Glomerular visceral epithelial cell (primary cell): ENCODE data around the gene CLDND1.
"Not testable (repeated sequence)": the region's sequence is repeated elsewhere in the genome, so short reads cannot be mapped to it uniquely, and the experiment has no call there.

ENCODE experiments used
- DNase-seq: peaks from one replicate; pipeline ENCODE4 v3.0.0-alpha.2; 2016; ENCODE audit errors: extremely low spot score

The CLDND1 gene

GRCh38 chr3:98522544-98523281 lies at the start of gene CLDND1:
TSS of gene CLDND1 (minus strand) at chr3:98522902. CDS start at chr3:98521424, 1,478 bp downstream.
- peak; percentile 96 for DNase-seq

GRCh38 chr3:98568402-98568801 lies 45.7 kb upstream of the CLDND1 start:
- no peak for DNase-seq

DNA sequence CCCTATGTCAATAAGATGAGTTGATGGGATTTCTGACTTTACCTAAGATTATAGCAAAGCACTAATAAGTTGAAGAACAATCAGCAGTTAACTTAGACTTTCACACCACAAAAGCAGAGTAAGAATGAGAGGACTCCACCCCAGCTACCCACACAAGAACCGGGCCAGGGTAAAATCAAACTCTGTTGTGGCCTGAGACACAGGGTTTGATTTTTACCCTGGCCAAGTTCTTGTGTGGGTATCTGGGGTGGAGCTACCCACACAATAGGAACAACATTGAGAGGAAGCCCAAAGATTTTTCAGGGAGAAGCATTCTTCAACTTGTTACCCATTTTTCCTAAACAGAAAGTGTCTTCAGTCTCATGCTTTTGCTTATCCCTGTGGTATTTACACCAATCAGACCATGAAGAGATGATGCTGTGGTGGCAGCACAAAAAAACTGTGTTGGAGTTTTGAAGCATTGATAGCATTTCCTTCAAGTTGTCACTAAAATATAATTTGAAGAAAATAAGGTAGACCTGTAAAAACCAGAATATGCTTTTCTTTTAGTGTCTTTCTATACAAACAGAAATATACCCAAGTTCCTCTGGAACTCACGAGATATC lies 45.1 kb upstream of the CLDND1 start:
- no peak for DNase-seq

DNA sequence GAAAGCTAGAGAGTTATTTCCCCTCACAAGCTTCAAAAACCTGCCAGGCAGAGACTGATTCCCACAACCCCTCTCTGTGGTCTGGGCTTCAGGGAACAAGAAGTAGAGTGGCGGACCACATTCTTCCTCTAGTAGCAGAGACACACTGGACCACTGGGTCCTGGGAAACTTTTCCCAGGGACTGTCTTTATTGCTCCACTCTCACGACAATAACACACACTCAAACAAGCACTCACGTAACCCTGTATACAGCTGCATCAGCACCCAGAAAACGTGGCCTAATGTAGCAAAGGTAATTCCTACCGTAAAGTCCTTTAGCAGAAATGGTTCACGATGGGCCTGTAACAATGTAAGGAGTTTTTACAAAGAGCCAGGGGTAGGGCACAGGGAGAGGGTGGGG lies 43.1 kb upstream of the CLDND1 start:
- no peak for DNase-seq

- DNase-seq = no peak
These were observed 42.5 kb upstream of the CLDND1 start for GRCh38 chr3:98565237-98565643.

DNA sequence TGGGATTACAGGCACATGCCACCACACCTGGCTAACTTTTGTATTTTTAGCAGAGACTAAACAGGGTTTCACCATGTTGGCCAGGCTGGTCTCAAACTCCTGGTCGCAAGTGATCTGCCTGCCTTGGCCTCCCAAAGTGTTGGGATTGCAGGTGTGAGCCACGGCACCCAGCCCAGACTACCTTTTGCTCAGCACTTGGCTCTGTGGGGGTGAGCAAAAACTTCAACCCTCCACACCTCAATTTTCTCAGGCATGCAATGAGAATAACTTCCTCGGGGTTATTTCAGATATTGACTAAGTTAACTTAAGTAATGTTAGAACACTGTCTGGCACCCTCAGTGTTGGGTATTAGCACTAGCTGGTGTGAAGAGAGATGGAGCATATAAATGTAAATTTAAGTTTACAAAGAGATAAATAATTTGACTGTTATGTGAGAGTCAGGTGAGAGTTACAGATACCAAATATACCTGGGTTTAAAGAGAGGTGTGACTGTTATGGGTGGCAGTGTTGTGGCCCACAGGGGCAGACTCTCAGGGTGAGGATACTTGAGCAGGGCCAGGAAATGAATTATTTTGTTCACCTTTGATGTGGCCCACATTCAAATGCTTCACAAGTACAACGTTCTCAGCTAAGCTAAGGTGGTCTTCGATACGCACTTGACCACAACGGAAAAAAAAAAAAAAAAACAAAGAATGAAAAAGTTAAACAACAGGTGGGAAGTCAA lies 41.7 kb upstream of the CLDND1 start:
- DNase-seq = no peak

DNA sequence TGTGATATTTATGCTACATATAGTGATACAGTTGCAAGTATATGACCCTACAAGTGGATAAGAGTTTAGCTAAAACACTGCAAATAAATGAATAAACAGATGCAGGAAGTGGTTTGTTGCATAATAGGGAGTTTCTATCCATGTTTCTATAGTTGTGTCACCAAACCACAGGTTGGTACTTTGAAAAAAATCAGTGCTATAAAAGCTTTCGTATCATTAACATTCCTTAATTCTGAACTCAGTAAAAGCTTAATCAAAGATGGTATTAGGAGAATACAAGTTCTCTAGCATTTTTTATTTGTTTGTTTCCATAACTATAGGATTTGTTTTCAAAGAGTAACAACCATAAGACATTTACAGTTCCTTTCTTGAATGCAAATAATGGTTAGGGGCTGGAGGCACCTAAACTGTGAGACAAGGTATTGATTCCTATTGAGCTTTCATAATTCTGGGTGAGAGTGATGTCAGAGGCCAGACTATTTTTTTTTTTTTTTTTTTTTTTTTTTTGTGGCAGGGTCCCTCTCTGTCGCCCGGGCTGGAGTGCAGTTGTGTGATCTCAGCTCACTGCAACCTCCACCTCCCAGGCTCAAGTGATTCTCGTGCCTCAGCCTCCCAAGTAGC lies 41.1 kb upstream of the CLDND1 start:
- DNase-seq = peak; percentile 43

DNA sequence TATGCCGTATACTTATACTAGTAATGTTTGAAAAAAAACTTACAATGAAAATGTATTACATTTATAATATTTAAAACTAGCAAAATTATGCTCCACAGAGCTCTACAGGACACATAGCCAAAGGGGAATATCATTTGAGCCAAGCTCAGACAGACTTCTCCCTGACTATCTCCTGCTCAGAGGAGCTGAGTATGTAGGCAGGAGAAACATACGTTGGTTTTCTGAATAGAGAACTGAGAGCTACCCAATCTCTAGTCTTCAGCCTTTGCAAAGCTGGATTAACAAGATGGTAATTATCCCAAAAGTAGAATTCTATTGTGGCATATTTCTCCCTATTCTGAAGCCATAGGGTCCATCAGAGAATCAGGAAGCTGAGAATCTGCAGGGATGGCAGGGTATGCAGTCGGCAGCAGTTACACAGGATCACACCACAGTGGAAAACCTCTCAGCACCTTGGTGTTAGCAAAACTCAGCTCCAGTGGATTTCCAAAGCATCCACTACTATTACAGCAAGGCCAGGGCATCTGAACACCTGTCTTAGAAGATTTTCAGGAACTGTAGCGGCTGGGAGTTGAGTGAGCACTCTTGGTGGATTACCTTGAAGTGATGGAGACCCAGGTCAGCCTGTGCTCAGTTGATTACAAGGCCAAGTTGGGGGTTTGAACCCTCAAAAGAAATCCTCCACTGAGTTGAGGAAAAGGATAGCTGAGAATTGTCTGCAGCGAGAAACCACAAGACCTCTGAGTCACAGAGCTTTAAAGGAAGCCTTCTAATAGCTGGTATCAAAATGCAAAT lies 39.2 kb upstream of the CLDND1 start:
- DNase-seq = peak; percentile 25

DNA sequence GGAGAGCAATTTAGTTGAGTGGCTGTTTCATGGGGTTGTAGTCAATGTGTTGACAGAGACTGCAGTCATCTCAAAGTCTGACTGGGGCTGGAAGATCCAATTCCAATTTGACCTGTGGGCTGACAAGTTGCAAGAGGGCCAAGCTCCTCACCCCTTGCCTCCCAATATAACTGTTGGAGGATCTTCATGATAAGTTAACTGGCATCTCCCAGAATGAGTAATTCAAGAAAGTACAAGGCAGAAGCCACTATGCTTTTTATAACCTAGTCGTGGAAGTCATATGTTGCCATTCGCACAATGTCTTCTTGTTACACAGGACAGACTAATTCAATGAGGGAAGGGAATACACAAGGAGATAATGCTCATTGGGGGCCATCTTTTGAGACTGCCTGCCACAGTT lies 38.2 kb upstream of the CLDND1 start:
- DNase-seq = no peak

DNA sequence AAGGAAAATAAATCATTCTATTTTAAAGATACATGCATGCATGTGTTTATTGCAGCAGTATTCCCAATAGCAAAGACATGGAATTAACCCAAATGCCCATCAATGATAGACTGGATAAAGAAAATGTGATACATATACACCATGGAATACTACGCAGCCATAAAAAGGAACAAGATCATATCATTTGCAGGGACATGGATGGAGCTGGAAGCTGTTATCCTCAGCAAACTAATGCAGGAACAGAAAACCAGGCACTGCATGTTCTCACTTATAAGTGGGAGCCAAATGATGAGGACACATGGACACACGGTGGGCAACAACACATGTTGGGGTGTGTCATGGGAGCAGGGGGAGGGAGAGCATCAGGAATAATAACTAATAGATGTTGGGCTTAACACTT lies 37.1 kb upstream of the CLDND1 start:
- not testable (repeated sequence) for DNase-seq

GRCh38 chr3:98558100-98558827 lies 35.6 kb upstream of the CLDND1 start:
- DNase-seq = no peak

DNA sequence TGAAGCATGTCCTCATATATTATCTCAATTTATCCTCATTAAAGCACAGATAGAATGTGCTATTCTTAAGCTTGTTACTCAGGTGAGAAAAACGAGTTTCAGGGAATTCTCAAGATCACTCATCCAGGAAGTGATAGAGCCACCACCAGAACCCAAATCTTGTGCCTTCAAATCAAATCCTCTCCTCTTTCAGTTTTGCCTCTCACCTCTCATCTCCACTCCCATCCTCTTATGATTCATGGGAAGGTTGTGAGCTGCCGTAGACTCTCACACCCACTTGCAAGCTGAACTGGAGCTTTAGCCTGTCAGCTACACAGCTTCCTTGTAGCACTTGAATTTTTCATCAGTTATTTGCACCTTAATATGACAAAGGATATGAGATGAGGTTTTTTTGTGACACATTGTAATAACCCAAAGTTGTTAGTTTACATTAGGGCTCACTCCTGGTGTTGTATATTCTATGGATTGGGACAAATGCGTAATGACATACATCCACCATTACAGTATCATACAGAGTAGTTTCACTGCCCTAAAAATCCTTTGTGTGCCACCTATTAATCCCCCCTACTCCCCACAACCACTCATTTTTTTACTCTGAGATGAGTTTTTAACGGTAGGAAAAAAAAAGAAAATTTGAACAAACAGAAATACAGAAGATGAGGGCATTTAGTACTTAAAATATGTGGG lies 34.8 kb upstream of the CLDND1 start:
- DNase-seq = no peak

DNA sequence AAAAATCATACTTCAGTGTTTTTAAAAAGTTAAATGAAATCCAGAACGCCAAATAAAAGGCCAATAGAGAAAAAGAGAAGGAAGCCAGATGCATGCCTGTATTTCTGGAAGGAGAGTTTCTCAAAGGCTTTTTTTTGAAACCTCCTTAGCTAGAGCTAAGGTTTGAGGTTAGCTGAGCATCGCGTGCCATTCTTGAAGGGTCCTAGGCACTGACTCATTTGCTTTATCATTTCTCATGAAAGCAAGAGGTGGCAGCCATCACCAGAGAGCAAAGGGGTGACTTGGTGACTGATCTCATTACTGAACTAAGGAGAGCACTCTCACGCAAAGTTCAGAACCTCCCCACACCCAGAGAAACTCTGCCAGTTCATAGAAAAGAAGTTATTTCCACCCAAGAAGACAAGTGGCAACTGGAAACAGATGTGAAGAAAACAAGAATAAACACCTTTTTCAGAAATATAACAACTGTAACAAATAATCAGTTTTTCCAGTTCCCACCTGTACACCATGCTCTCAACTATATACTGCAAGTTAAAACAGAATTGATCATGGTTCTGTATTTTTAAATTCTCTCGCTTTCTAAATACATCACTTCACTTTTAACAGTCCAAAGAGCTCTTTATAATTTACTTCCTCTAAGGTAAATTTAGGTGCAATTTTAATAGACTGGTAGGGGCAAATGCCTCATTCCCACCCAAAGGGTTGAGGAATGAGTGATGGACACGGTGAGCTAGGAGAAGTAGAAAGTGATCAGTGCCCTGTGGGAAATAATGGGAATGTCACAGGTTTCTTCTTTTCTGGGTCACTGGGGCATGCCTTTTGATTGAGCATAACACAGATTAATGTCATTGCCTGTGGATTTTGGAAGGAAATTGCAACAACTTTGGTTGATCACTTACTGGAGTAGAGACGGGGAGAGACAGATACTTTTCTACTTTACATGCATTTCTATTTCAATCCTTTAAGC lies 33.7 kb upstream of the CLDND1 start:
- DNase-seq = no peak

DNA sequence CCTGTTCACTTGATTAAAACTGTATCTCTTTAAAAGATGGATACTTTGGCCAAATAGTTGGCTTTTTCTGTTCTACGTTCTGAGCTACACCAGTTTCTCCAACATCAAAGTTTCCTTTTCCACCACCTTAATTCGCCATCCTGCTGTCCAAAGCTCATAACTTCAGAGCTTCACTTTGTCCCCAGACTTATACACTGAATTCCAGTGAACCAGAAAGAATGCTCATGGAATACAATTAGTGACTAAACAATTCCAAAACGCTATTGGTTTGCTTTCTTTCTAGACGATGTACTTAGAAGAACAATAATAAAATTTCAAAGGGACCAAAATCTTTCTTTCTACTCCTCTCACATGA lies 32.3 kb upstream of the CLDND1 start:
- DNase-seq = no peak

DNA sequence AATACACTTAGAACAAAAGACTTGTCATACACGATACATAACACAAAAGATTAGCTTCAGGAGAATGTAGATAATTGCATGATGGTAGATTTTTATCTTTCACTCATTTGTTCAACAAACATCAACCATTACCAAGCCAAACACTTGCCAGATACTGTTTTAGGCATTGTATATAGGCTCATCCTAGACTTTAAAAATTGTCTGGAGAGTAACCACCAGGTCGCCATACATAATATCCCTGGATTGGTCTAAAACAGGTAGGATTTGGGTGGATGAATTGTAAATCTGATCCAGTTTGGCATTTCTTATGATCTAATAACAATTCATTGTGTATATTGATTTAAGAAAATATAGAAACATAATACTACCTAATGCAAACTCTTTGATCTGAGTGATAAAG lies 31.9 kb upstream of the CLDND1 start:
- DNase-seq = no peak

DNA sequence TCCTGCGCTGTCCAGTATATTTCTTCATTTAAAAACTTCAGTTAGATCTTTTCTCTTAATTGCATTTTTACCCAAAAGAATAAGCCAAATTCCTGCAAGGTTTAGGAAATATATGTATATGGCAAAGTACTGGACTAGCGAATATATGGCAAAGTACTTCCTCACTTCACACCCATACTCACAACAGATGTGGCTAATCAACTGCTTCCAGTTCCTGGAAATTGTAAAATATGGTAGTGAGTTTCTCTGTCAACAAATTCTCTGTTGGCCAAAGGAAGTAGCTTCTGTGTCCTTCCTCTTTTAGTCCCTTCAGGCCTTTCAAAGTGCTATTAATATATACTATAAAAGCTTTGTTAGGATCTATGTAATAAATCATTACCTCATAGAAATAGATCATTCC lies 31.1 kb upstream of the CLDND1 start:
- no peak for DNase-seq

DNA sequence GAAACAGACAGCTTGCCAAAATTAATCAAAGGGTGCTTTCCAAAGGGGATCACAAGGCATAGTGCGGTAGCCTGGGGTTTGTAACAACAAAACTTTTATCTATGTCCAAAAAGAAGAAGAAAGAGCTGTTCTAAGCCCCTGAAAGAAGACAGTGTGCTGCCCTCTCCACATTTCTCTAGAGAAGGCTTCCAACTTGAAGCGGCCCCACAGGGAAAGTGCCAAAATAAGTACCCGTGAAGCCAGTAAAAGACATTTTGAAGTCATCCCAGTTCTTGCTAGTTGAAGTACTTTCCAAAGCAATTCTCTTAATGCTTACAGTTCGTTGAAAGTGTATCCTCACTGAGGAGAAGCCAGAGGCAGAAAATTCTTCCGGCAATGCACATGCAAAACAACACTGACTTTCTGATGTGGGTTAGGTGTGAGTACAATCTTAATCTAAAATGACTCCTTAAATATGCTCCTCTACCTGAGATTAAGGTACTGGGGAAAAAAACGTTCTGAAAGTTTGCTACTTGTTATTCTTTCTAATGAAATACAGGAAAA lies 30.4 kb upstream of the CLDND1 start:
- DNase-seq = no peak

GRCh38 chr3:98552232-98553020 lies 29.7 kb upstream of the CLDND1 start:
- no peak for DNase-seq
